Ishikawa (cell line): Measurements from ENCODE around the gene AKAP9.

Experiments used
- EP300 ChIP-seq: IDR thresholded peaks from 2 replicates; pipeline ENCODE4 v1.6.1; 2012; ENCODE audit warnings: borderline replicate concordance
- MAX ChIP-seq: IDR thresholded peaks from 2 replicates; pipeline ENCODE4 v1.6.1; 2012
- REST ChIP-seq: IDR thresholded peaks from 2 replicates; pipeline ENCODE4 v1.6.1; 2012; ENCODE audit warnings: low read depth, mild to moderate bottlenecking
- TEAD4 ChIP-seq: IDR thresholded peaks from 2 replicates; pipeline ENCODE4 v1.6.1; 2012
- YY1 ChIP-seq: IDR thresholded peaks from 2 replicates; pipeline ENCODE4 v1.6.1; 2012; ENCODE audit warnings: low read depth

- TF ChIP-seq TEAD4, result no peak
- TF ChIP-seq MAX, result no peak
- TF ChIP-seq YY1, result no peak
- no peak for TF ChIP-seq REST
- no peak for TF ChIP-seq EP300
Measured at GRCh38 chr7:92053312-92053711, 112.7 kb downstream of the AKAP9 start.
